ENCODE data around the gene PXT1.

Gene PXT1

GRCh38 chr6:36387440-36388303 lies 55.0 kb downstream of the PXT1 start, which contains the start of gene ETV7:
TSS of gene ETV7 (minus strand) at chr6:36387669. CDS start at chr6:36387541, 128 bp downstream.
- peak in 1 of 4 experiments; percentile 9 for DNase-seq

- no peak for DNase-seq
Observed at GRCh38 chr6:36386495-36387439, 55.9 kb downstream of the PXT1 start.

DNA sequence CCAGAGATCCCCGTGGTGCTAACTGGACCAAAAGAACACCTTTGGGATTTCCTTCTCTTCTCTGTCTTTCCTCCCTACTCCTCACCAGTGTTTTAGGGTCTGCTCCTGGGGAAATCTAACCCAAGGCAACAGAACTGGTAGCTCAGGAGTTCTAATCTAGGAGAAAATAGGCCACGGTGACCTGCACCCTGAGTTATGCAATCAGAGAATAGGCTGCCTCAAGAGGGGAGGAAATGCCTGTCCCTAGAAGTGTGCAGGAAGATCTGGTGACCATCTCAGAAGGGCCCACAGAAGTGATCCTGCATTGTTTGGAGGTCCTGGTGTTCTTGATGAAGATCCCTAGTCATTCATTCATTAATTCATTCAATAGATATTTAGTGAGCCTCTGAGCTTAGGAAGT lies 58.6 kb downstream of the PXT1 start:
- DNase-seq: no peak

DNA sequence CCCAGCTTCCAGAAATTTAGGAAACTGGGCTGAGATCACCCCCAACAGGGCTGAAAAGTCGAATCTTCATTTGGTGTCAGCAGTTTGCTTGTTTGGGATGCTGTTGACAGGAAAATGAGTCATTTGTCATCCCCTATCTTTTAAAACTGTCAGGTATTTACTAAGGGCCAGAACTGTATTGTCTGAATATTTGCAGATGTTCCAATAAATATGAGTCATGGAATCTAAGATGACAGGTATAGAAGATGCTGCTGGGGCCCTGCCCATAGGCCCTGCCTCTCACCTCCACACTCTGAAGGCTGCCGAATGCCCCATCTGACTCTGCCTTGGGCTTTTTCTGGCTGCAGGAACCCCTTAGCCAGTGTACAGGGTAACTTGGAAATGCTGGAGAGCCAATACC lies 59.0 kb downstream of the PXT1 start:
- no peak for DNase-seq

DNA sequence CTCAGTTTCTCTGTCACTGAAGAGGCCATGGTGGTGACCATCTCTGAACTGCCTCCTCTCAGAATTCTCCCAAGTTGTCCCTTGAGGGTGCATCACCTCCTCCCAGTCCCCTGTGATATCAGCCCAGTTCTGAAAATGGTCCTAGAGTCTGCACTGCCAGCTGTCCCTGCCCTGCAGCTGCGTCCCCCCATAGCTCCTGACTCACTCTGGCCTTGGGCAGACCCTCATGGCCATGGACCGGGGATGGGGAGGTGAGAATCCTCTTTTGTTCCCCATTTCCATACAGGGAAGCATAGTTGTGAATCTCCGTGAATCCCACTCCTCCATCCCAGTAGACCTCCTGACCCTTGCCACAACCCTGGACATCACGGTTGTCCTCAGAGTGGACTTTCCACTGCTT lies 59.7 kb downstream of the PXT1 start:
- DNase-seq: no peak

- DNase-seq: no peak
Observed at GRCh38 chr6:36381502-36382389, 60.9 kb downstream of the PXT1 start.

DNA sequence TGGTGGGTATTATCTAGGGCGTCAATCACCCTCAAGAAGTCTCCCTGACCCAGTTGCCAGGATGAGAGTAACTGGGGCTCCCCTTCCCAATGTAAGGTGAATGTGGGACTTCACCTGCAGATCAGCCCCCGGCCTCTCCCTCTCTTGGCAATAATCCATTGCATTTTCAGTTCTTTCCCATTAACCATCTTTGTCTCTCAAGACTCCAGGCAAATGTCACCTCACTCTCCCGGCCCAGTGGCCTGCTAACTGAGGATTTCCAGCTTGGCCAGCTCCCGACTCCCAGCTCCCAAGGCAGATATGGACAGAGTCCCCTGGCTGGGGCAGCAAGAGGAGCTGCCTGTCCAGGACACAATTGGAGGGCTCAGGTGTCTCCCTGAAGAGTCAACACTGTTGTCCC lies 62.5 kb downstream of the PXT1 start:
- no peak for DNase-seq

GRCh38 chr6:36378936-36379335 lies 63.7 kb downstream of the PXT1 start:
- DNase-seq: no peak

GRCh38 chr6:36378243-36378920 lies 64.3 kb downstream of the PXT1 start:
- DNase-seq: no peak

DNA sequence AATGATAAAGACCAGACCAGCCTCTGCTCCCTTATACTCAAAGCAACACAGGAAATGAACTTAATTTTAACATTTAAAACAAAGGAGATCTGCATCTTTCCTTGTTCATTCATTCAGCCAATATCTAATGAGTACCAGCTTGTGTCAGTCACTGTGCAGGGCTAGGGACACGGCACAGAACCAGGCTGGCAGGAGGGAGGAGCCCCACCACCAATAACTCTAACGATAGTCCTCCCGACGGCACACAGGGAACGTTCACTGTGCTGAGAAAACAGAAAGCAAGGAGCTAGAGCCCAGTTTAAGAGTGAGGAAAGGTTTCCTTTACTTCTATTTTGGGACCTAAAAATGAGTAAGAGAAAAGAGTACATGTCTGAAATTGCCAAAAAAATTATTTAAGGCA lies 65.1 kb downstream of the PXT1 start:
- DNase-seq: no peak

DNA sequence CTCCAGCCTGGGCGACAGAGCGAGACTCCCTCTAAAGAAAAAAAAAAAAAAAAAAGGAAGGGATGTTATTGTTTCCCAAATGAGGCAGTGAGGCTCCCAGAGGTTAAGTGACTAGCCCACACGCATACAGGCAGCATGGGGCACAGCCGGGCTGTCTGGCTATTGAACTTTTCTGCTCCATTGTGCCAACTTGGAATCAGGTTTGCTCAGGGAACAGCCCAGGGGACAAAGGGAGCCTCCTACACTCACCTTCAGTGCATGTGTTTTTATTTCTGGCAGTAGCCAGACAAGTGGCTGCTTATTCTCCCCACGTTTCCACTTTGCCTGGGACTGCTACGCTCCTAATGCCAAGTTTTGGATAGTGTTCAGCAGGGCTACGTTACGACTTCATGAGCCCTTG lies 65.9 kb downstream of the PXT1 start:
- DNase-seq: no peak

DNA sequence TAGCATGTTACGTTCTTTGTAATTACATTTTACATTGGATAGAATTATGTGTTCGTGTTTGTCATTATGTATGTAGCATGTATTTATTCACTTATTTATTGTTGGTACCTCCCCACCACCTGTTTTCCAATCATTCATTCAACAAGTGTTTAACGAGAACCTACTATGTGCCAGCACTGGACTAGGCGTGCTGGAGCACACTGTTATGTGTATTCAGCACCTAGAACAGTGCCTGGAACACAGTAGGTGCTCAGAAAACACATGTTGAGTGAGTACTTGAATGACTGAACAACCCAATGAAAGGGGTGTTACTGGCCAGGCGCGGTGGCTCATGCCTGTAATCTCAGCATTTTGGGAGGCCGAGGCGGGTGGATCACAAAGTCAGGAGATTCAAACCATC lies 66.5 kb downstream of the PXT1 start:
- DNase-seq: no peak

GRCh38 chr6:36375644-36376155 lies 67.0 kb downstream of the PXT1 start:
- no peak for DNase-seq

GRCh38 chr6:36374972-36375371 lies 67.7 kb downstream of the PXT1 start:
- no peak for DNase-seq

DNA sequence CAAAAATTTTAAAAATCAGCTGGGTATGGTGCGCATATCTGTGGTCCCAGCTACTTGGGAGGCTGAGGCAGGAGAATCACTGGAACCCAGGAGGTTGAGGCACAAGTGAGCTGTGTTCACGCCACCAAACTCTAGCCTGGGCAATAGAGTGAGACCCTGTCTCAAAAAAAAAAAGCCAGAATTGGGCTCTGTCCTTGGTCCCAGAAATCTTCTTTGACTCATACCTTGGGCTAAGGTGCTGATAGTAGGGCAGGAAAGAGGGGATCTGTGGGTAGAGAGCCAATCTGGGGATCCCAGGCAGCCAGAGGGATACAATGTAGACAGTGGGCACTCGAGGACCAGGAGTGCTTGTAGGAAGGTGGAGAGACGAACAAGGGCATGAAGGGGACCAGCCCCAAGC lies 68.5 kb downstream of the PXT1 start:
- no peak for DNase-seq

GRCh38 chr6:36373368-36374019 lies 69.2 kb downstream of the PXT1 start:
- DNase-seq: no peak

DNA sequence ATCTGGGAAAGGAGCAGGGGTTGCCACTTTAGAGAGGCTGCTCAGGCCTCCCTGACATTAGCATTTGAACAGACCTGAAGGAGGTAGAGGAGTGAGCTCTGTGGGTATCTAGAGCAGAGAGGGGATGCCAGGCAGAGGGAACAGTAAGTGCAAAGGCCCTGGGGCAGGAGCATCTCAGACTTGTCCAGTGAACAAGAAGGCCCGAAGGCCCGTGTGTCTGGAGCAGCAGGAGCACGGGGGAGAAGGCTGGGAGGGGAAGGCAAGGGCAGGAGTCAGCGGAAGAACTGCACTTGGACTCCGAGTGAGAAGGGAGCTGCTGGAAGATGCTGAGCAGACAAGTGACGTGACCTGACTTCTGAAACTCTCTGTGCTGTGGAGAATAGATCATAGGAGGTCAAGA lies 70.6 kb downstream of the PXT1 start:
- no peak for DNase-seq

DNA sequence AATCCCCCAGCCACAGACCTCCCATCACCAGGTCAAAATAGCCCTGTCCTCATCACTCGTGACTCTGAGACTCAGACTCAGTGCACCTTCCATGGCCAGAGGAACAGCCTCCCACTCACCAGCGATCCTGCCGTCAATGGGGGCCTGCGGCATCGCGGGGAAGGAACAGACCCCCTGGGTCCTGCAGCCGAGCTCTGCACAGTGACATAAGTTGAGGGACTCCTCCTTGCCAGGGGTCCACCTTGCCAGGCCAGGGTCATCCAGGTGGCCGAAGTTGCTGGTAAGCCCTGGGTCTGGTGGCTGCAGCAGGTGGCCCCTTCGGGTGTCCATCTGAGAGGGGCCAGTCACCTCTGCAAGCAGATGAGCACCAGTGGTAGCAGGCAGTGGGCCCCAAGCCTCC lies 71.4 kb downstream of the PXT1 start:
- DNase-seq: no peak

DNA sequence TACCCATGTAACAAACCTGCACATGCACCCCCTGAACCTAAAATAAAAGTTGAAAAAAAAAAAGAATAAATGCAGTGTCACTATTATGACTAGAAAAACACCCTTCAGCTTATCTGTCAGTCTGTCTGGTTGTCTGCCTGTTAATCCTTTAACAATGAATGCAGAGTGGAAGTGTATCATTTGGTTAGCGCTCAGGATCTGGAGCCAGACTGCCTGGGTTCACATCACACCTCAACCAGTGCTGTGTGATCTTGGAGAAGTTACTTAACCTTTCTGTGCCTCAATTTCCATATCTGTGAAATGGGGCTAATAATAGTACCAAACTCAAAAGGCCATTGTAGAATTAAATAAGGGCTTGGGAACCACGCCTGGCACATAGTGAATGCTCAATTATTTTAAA lies 72.0 kb downstream of the PXT1 start:
- no peak for DNase-seq

- DNase-seq: no peak
Observed at GRCh38 chr6:36368921-36369865, 73.5 kb downstream of the PXT1 start.
